Body of pancreas (tissue), 4 donors: ENCODE results near the gene ATF6B. TPM values are rescaled to one million over a fixed set of nuclear protein-coding genes. Genes with fewer than 3 reads are reported as not detected.

Experiments used
- ATAC-seq: fragments of 150-250 bp; one replicate; pipeline ENCODE4 v1.9.1; 2016
- DNase-seq, 4 donors: peaks; one replicate each; pipeline ENCODE4 v3.0.0-alpha.2; 2019
- H3K27ac ChIP-seq, 4 donors: fragments of 200-600 bp; sonication (generic); 1 replicate in 3 of 4; 2 replicates in 1 of 4; pipeline versions ENCODE4 v1.5.1 to v1.6.1; 2016 to 2019; ENCODE audit warnings: mild to moderate bottlenecking in 1 of 4, mixed read lengths in 1 of 4, moderate library complexity in 1 of 4
- H3K27me3 ChIP-seq, 2 donors: fragments of 200-600 bp; sonication (generic); one replicate each; pipeline ENCODE4 v1.6.0; 2016; ENCODE audit warnings: mild to moderate bottlenecking in 1 of 2
- H3K36me3 ChIP-seq, 2 donors: fragments of 200-600 bp; sonication (generic); replicated peaks in 1 of 2; 2 replicates each; pipeline ENCODE4 v1.5.1; 2016; ENCODE audit warnings: low read depth in 2 of 2; ENCODE audit not compliant: insufficient read depth in 1 of 2
- H3K4me1 ChIP-seq: fragments of 200-600 bp; sonication (generic); one replicate; pipeline ENCODE4 v1.6.0; 2016
- H3K4me3 ChIP-seq, 2 donors: fragments of 200-600 bp; sonication (generic); 1 replicate in 1 of 2; 2 replicates in 1 of 2; pipeline ENCODE4 v1.5.1; 2016 to 2019
- H3K9me3 ChIP-seq, 3 donors: fragments of 200-600 bp; sonication (generic); 1 replicate in 2 of 3; 2 replicates in 1 of 3; pipeline ENCODE4 v1.5.1; 2016
- POLR2A ChIP-seq, 3 donors: fragments of 450-650 bp; IDR thresholded peaks; one replicate each; pipeline ENCODE4 v1.6.1; 2016; ENCODE audit warnings: antibody characterized with exemption in 3 of 3, mild to moderate bottlenecking in 2 of 3
- WGBS, 2 donors: methylation state at CpG; one replicate each; pipeline ENCODE4 v1.1.5; 2017; 5-methylcytosine and 5-hydroxymethylcytosine counted together
- intact Hi-C: fragments of 100-400 bp; cut with DNase I; formaldehyde crosslinking; loops from one replicate; pipeline ENCODE4 v1.15.1; 2023
- total RNA-seq, 2 donors: library from RNA; depleted of rRNA; stranded (reverse); fragments of >200 nt; gene quantifications; one replicate each; pipeline ENCODE4 v1.1.0, GENCODE V29; 2016
- TF ChIP-seq, protein P1 (sequence below), 7 experiments: fragments of 450-650 bp in 4 of 7; fragments of 200-600 bp in 3 of 7; sonication (generic) in 3 of 7; IDR thresholded peaks; one replicate each; pipeline ENCODE4 v1.5.1; 2016 to 2019; ENCODE audit warnings: antibody characterized with exemption in 7 of 7

The ATF6B gene
- total RNA-seq, 2 donors from 2014 or later: 26.5 to 32.3 TPM

DNA sequence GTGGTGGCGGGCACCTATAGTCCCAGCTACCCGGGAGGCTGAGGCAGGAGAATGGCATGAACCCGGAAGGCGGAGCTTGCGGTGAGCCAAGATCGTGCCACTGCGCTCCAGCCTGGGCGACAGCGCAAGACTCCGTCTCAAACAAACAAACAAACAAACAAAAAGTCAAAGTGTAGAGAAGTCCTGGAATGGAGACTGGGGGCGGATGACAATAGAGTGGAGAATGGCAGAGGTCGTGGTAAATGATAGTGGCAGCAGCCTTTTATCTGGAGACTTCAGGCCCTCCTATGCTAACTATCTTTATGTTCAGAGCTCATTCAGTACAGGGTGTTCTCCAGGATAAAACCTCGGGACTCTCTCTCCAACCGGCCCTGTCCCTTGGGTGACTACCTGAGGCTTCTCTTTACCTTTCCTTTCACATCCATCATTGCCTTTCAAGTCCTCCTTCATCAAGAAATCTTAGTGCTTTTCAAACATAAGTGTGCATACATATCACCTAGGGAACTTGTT, 3.4 kb upstream of the ATF6B start:
- ATAC-seq (no peak), DNase-seq (no peak)
- H3K36me3 ChIP-seq: no peaks in the 10 kb centered on the region
- no peak overlapping the region for H3K27ac ChIP-seq
- WGBS, 2 donors: 81 to 84% methylated on average over 14 of the region's 14 CpGs
- intact Hi-C loops: no loop called here
- TF ChIP-seq, protein P1, sequence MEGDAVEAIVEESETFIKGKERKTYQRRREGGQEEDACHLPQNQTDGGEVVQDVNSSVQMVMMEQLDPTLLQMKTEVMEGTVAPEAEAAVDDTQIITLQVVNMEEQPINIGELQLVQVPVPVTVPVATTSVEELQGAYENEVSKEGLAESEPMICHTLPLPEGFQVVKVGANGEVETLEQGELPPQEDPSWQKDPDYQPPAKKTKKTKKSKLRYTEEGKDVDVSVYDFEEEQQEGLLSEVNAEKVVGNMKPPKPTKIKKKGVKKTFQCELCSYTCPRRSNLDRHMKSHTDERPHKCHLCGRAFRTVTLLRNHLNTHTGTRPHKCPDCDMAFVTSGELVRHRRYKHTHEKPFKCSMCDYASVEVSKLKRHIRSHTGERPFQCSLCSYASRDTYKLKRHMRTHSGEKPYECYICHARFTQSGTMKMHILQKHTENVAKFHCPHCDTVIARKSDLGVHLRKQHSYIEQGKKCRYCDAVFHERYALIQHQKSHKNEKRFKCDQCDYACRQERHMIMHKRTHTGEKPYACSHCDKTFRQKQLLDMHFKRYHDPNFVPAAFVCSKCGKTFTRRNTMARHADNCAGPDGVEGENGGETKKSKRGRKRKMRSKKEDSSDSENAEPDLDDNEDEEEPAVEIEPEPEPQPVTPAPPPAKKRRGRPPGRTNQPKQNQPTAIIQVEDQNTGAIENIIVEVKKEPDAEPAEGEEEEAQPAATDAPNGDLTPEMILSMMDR (IDR thresholded peaks at IDR 0.05): no peak
- TF ChIP-seq POLR2A (IDR thresholded peaks at IDR 0.05): no peak
- no peaks in the 10 kb centered on the region for H3K9me3 ChIP-seq
- no peaks in the 10 kb centered on the region for H3K27me3 ChIP-seq
- no peak overlapping the region for H3K4me3 ChIP-seq
- H3K4me1 ChIP-seq: peaks cover 30% of the 10 kb centered on the region

DNA sequence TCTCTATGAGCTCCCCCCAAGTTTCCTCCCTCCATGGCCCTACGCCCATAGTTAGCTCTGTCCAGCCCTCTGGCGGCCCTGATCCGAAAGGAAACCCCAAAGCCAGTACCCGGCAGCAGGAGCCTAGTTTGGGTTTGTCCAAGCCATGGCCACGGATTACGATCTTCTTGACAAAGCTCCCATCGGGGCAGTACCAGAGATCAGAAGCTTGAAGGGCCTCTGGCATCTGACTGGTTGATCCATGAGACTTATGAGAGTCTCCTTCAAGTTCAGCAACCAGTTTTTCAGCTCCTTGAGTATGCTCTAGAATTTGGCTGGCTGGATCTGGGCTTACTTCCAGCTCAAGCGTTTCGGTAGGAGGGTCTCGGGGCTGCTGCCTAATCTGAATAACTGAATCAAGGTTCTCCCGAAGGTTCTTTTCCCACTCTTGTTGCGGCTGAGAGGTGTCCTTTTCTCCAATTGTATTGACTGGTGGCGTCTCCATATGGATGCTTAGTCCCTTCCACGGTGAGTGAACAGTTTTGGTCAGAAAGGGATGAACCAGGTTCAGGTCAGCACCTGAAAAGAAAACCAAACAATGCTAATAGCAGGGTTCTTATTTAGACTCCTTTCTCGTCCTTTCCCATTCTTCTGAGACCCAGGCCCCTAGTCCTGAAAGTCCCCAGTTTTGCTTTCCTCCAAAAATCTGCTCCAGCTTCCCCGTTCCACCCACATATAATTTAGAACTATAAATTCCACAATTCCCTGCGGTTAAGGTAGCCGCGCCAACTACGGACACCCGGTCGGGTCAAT, 1.4 kb upstream of the ATF6B start:
- TF ChIP-seq, protein P1 (IDR thresholded peaks at IDR 0.05): no peak
- TF ChIP-seq POLR2A (IDR thresholded peaks at IDR 0.05): no peak
- Histone ChIP-seq H3K4me1 (peaks cover 38% of the 10 kb centered on the region), H3K27me3 (no peaks in the 10 kb centered on the region), H3K27ac (peak overlapping the region; percentile 78 to 95 (median 86)), H3K9me3 (no peaks in the 10 kb centered on the region), H3K36me3 (peaks cover 0 to 3% of the 10 kb centered on the region in 2 donors), H3K4me3 (peak overlapping the region; percentile 10 to 40)
- intact Hi-C loops: no loop called here
- DNase-seq: no peak
- WGBS, 2 donors: 11 to 28% methylated on average over 16 to 22 of the region's 22 CpGs
- peak; percentile 58 for ATAC-seq

DNA sequence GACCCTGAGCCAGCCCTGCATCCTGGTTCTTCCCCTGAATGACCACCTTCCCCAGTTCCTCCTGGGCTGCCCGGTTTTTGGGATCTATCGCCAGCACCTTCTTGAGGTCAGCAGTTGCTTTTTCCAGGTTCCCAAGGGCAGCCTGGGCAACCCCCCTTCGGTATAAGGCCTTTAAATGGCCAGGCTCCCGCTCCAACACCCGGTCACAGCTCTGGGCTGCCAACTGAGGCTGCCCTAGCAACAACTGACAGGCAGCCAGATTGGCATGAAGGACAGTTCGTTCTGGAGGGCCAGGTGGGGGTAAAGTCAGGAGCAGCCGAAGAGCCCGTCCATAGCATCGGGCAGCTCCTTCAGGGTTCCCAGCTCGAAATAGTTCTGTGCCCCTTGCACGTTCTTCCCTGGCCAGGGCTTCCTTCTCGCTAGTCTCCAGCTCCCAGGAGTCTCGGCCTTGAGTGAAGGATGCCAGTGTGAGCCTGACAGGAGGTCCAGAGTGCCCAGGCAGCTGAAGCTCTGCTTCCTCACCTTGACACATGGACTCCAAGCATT, 778 bp upstream of the ATF6B start:
- TF ChIP-seq, protein P1 (IDR thresholded peaks at IDR 0.05): no peak
- no peak for TF ChIP-seq POLR2A (IDR thresholded peaks at IDR 0.05)
- intact Hi-C loops: no loop called here
- peaks cover 38% of the 10 kb centered on the region for H3K4me1 ChIP-seq

DNA sequence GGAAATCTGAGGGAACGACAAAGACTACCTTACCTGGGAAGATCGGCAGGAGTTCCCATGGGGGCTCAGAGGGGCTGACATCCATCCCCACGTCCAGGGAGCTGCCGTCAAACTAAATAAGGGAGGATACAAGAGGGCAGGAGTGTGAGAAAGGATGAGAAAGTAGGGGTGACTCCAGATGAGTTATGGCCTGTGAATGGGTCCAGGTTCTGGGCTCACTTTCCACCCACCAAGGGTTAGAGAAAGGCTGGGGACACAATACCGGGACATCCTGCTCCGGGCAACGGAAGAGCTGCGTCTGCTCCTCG, 683 bp downstream of the ATF6B start:
- WGBS, 2 donors: 6 to 8% methylated on average over 8 to 9 of the region's 9 CpGs
- Histone ChIP-seq H3K4me1 (peaks cover 38% of the 10 kb centered on the region), H3K4me3 (peak overlapping the region; percentile 72 to 88), H3K27me3 (no peaks in the 10 kb centered on the region), H3K36me3 (peaks cover 0 to 3% of the 10 kb centered on the region in 2 donors), H3K9me3 (no peaks in the 10 kb centered on the region), H3K27ac (peak overlapping the region; percentile 23 to 86 (median 74))
- ATAC-seq (no peak), DNase-seq (no peak)
- TF ChIP-seq, protein P1 (IDR thresholded peaks at IDR 0.05): no peak
- TF ChIP-seq POLR2A (IDR thresholded peaks at IDR 0.05): no peak
- intact Hi-C loops: no loop called here

More for the DNA sequence above, 778 bp upstream of the ATF6B start:
- 75 to 78% methylated on average over 11 to 13 of the region's 13 CpGs for WGBS, 2 donors
- H3K27me3 ChIP-seq: no peaks in the 10 kb centered on the region
- peak overlapping the region in 1 of 2 donors; percentile 40 for H3K4me3 ChIP-seq
- peak overlapping the region in 3 of 4 donors; percentile 78 to 95 (median 93) for H3K27ac ChIP-seq
- DNase-seq (no peak), ATAC-seq (no peak)
- no peaks in the 10 kb centered on the region for H3K9me3 ChIP-seq
- peaks cover 0 to 3% of the 10 kb centered on the region in 2 donors for H3K36me3 ChIP-seq
